Neural crest cell (in vitro differentiated cells): ENCODE measurements around the gene NOBOX. TPM values are rescaled to one million over a fixed set of nuclear protein-coding genes. Genes with fewer than 3 reads are reported as not detected.

Source experiments
- DNase-seq: peaks from one replicate; pipeline ENCODE4 v3.0.0; 2021; ENCODE audit warnings: low read depth, mixed read lengths, low spot score
- H3K27ac Mint-ChIP-seq: one replicate; pipeline ENCODE4 v1.8.0; 2021; ENCODE audit warnings: mild to moderate bottlenecking, mixed read lengths; ENCODE audit not compliant: unreplicated experiment
- H3K27me3 Mint-ChIP-seq: 2 replicates; pipeline ENCODE4 v1.8.0; 2021; ENCODE audit warnings: low read depth, mild to moderate bottlenecking, mixed read lengths
- H3K36me3 Mint-ChIP-seq: 2 replicates; pipeline ENCODE4 v1.8.0; 2021; ENCODE audit warnings: low read depth, mild to moderate bottlenecking, mixed read lengths
- H3K4me1 Mint-ChIP-seq: 2 replicates; pipeline ENCODE4 v1.8.0; 2021; ENCODE audit warnings: mixed read lengths
- H3K4me3 Mint-ChIP-seq: one replicate; pipeline ENCODE4 v1.8.0; 2021; ENCODE audit warnings: mild to moderate bottlenecking, mixed read lengths
- H3K9me3 Mint-ChIP-seq: 2 replicates; pipeline ENCODE4 v1.8.0; 2021; ENCODE audit warnings: mixed read lengths
- CTCF ChIP-seq: fragments of 200-600 bp; sonication (generic); conservative IDR thresholded peaks from 2 replicates; pipeline ENCODE4 v1.5.0; 2021; ENCODE audit warnings: antibody characterized with exemption, mild to moderate bottlenecking
- total RNA-seq: library from RNA; stranded (reverse); gene quantifications from 2 replicates; pipeline ENCODE4 v1.2.1, GENCODE V29; 2021

The NOBOX gene
- total RNA-seq, 1 donor from 2014 or later = not detected

- no peak overlapping the region for H3K4me3 Mint-ChIP-seq
- no peaks in the 10 kb centered on the region for H3K4me1 Mint-ChIP-seq
- no peak overlapping the region for H3K27ac Mint-ChIP-seq
- no peak for DNase-seq
- peaks cover 3% of the 10 kb centered on the region for H3K27me3 Mint-ChIP-seq
- no peaks in the 10 kb centered on the region for H3K36me3 Mint-ChIP-seq
- no peak for TF ChIP-seq CTCF
- no peaks in the 10 kb centered on the region for H3K9me3 Mint-ChIP-seq
These were observed 1.5 kb upstream of the NOBOX start for GRCh38 chr7:144404946-144405345.

DNA sequence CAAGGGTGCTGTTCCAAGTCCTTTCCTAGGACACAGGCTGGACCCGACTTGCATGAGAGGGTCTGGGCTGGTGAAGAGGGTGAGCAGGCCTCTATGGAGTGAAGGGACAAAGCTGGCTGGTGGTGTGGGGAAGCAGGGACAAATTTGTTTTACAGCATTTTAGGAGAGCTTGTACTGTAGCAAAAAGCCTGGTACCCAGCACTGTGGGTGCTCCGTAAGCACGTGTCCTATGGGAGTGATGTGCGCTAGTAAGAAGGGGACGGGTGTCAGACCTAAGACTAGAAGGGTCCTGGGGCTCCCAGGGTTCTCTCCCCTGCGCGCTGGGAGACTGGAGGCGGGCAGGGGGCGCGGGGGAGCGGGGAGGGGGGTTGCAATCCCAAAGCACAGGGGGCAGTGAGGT, 391 bp downstream of the NOBOX start:
- no peaks in the 10 kb centered on the region for H3K9me3 Mint-ChIP-seq
- H3K4me3 Mint-ChIP-seq = no peak overlapping the region
- H3K27ac Mint-ChIP-seq = no peak overlapping the region
- no peaks in the 10 kb centered on the region for H3K36me3 Mint-ChIP-seq
- no peak for TF ChIP-seq CTCF
- H3K27me3 Mint-ChIP-seq = peaks cover 3% of the 10 kb centered on the region
- DNase-seq = no peak
- no peaks in the 10 kb centered on the region for H3K4me1 Mint-ChIP-seq

- H3K4me3 Mint-ChIP-seq = no peak overlapping the region
- H3K27me3 Mint-ChIP-seq = no peaks in the 10 kb centered on the region
- no peak for TF ChIP-seq CTCF
- H3K9me3 Mint-ChIP-seq = no peaks in the 10 kb centered on the region
- no peak for DNase-seq
- H3K27ac Mint-ChIP-seq = no peak overlapping the region
- H3K36me3 Mint-ChIP-seq = no peaks in the 10 kb centered on the region
- H3K4me1 Mint-ChIP-seq = no peaks in the 10 kb centered on the region
These were observed 2.0 kb downstream of the NOBOX start for GRCh38 chr7:144401490-144401889.

GRCh38 chr7:144399946-144400345, 3.5 kb downstream of the NOBOX start:
- no peaks in the 10 kb centered on the region for H3K4me1 Mint-ChIP-seq
- no peak for DNase-seq
- no peaks in the 10 kb centered on the region for H3K9me3 Mint-ChIP-seq

DNA sequence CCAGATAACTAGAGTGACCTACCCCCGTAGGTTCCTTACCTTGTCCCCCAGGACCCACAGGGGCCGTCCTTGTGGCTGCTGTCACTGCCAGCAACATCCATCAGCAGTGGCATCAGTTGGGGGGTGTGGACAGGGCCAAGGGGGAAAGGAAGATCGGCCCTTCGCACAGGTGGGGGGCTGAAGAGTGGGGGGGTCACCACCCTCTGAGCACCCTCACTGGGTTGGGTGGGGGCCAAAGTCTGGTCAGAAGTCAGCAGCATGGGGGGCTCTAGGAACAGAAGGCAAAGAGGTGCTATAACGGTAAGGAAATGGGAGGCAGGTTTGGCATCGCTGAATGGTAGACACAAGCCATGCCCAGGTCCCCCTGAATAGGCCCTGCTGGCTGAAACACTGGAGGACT, 4.6 kb downstream of the NOBOX start:
- H3K4me3 Mint-ChIP-seq = no peak overlapping the region
- TF ChIP-seq CTCF = no peak
- H3K27me3 Mint-ChIP-seq = no peaks in the 10 kb centered on the region
- no peak overlapping the region for H3K27ac Mint-ChIP-seq
- H3K4me1 Mint-ChIP-seq = no peaks in the 10 kb centered on the region
- no peaks in the 10 kb centered on the region for H3K9me3 Mint-ChIP-seq
- H3K36me3 Mint-ChIP-seq = no peaks in the 10 kb centered on the region
- DNase-seq = no peak

More at GRCh38 chr7:144399946-144400345, 3.5 kb downstream of the NOBOX start:
- no peak for TF ChIP-seq CTCF
- no peaks in the 10 kb centered on the region for H3K36me3 Mint-ChIP-seq
- H3K27me3 Mint-ChIP-seq = no peaks in the 10 kb centered on the region
- H3K4me3 Mint-ChIP-seq = no peak overlapping the region
- H3K27ac Mint-ChIP-seq = no peak overlapping the region

DNA sequence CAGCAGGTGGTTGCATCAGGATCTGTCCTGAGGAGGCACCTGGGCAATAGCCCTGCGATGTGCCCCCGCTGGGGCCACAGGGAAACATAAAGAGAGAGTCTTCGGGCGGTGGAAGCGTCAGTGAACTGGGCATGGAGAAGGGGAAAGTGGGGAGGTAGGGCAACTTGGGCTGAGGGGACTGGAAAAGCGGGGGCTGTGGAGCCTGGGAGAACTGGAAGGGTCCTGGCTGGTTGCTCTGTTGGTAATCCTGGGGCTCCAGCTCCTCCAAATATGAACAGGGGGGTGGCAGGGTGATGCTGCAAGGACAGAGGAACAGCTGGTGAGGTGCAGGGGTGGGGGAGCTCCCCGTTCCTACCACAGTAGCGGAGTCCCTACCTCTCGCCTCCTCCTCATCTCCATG, 5.2 kb downstream of the NOBOX start:
- Mint-ChIP-seq H3K4me3 (no peak overlapping the region), H3K27me3 (no peaks in the 10 kb centered on the region), H3K4me1 (no peaks in the 10 kb centered on the region), H3K36me3 (no peaks in the 10 kb centered on the region), H3K27ac (peak overlapping the region; percentile 27), H3K9me3 (no peaks in the 10 kb centered on the region)
- DNase-seq = no peak
- no peak for TF ChIP-seq CTCF
